Measurements from ENCODE around the gene KATNIP. TPM values are rescaled to one million over a fixed set of nuclear protein-coding genes. Genes with fewer than 3 reads are reported as not detected.

Gene KATNIP
- total and polyA plus RNA-seq, 2 of the 13 experiments (the other 11 are each of a cell fraction or from before 2014, with no cell fraction given), result 9.7 to 12.0 TPM

- TF ChIP-seq HINFP (CRISPR knock-in tag; IDR thresholded peaks at IDR 0.05; ENCODE audit: low read depth) (no peak), ZNF317 (CRISPR knock-in tag; IDR thresholded peaks at IDR 0.05) (0 out of 2 replicates have a peak, but pooled peaks have one; percentile 13), ESRRA (CRISPR knock-in tag; IDR thresholded peaks at IDR 0.05; ENCODE audit: low read depth) (0 out of 2 replicates have a peak, but pooled peaks have one; percentile 32), GLI4 (CRISPR knock-in tag; IDR thresholded peaks at IDR 0.05; ENCODE audit: borderline replicate concordance) (peak; percentile 82; the same call in 1 of the 2 replicates), SIN3B (IDR thresholded peaks at IDR 0.05; ENCODE audit: low read length) (peak; percentile 64; the same call in 1 of the 2 replicates), ZNF674 (CRISPR knock-in tag; IDR thresholded peaks at IDR 0.05; ENCODE audit: low read depth) (0 out of 2 replicates have a peak, but pooled peaks have one; percentile 60), SIN3A (IDR thresholded peaks at IDR 0.05; ENCODE audit: borderline replicate concordance, low read depth, low read length) (peak; percentile 97), ZNF713 (CRISPR knock-in tag; IDR thresholded peaks at IDR 0.05) (no peak), ZNF431 (CRISPR knock-in tag; IDR thresholded peaks at IDR 0.05; ENCODE audit: borderline replicate concordance, low read depth) (0 out of 2 replicates have a peak, but pooled peaks have one; percentile 36), JARID2 (CRISPR knock-in tag; IDR thresholded peaks at IDR 0.05; ENCODE audit: insufficient replicate concordance) (peak; percentile 40), MTA3 (CRISPR knock-in tag; IDR thresholded peaks at IDR 0.05) (0 out of 2 replicates have a peak, but pooled peaks have one; percentile 44), ZNF280D (CRISPR knock-in tag; IDR thresholded peaks at IDR 0.05) (0 out of 2 replicates have a peak, but pooled peaks have one; percentile 26), POLR2A (IDR thresholded peaks at IDR 0.05; ENCODE audit: insufficient read depth in 1 of 2, low read depth in 2 of 2, low read length in 2 of 2) (peak; percentile 90 to 93), SP1 (IDR thresholded peaks at IDR 0.05) (no peak), SP1 (CRISPR knock-in tag; IDR thresholded peaks at IDR 0.05) (no peak), HBP1 (CRISPR knock-in tag; IDR thresholded peaks at IDR 0.05; ENCODE audit: low read depth) (0 out of 2 replicates have a peak, but pooled peaks have one; percentile 49), LBX2 (CRISPR knock-in tag; IDR thresholded peaks at IDR 0.05; ENCODE audit: borderline replicate concordance) (no peak), ZNF691 (CRISPR knock-in tag; IDR thresholded peaks at IDR 0.05; ENCODE audit: borderline replicate concordance, low read depth) (0 out of 2 replicates have a peak, but pooled peaks have one; percentile 36), BRCA1 (CRISPR knock-in tag; IDR thresholded peaks at IDR 0.05) (peak; percentile 72; the same call in 1 of the 2 replicates), FOSL2 (CRISPR knock-in tag; IDR thresholded peaks at IDR 0.05) (peak; percentile 40; the same call in 1 of the 2 replicates), ZNF205 (CRISPR knock-in tag; IDR thresholded peaks at IDR 0.05) (0 out of 2 replicates have a peak, but pooled peaks have one; percentile 36), ZNF558 (CRISPR knock-in tag; IDR thresholded peaks at IDR 0.05; ENCODE audit: borderline replicate concordance) (peak; percentile 84; the same call in 1 of the 2 replicates)
Observed at GRCh38 chr16:27549746-27550581, at the start of gene KATNIP, which contains the start of gene GTF3C1 (continued).

Measured in HepG2 (cell line).